Measurements from ENCODE around the gene C19orf25. TPM values are rescaled to one million over a fixed set of nuclear protein-coding genes. Genes with fewer than 3 reads are reported as not detected.

The C19orf25 gene
- total and polyA plus RNA-seq, 2 of the 13 experiments (the other 11 are each of a cell fraction or from before 2014, with no cell fraction given), result 14.2 to 32.4 TPM

GRCh38 chr19:1438035-1438932 is 40.7 kb downstream of the C19orf25 start, which contains the start of gene RPS15 (continued):
- TF ChIP-seq, protein P1, sequence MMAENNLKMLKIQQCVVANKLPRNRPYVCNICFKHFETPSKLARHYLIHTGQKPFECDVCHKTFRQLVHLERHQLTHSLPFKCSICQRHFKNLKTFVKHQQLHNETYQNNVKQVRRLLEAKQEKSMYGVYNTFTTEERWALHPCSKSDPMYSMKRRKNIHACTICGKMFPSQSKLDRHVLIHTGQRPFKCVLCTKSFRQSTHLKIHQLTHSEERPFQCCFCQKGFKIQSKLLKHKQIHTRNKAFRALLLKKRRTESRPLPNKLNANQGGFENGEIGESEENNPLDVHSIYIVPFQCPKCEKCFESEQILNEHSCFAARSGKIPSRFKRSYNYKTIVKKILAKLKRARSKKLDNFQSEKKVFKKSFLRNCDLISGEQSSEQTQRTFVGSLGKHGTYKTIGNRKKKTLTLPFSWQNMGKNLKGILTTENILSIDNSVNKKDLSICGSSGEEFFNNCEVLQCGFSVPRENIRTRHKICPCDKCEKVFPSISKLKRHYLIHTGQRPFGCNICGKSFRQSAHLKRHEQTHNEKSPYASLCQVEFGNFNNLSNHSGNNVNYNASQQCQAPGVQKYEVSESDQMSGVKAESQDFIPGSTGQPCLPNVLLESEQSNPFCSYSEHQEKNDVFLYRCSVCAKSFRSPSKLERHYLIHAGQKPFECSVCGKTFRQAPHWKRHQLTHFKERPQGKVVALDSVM (CRISPR knock-in tag; IDR thresholded peaks at IDR 0.05), result peak; percentile 72
- TF ChIP-seq ZNF878 (CRISPR knock-in tag; IDR thresholded peaks at IDR 0.05) (peak; percentile 36), ETV5 (CRISPR knock-in tag; IDR thresholded peaks at IDR 0.05; ENCODE audit: borderline replicate concordance) (peak; percentile 95), ZNF891 (CRISPR knock-in tag; IDR thresholded peaks at IDR 0.05) (peak; percentile 98), ZNF12 (CRISPR knock-in tag; IDR thresholded peaks at IDR 0.05) (peak; percentile 64), ZNF256 (CRISPR knock-in tag; conservative IDR thresholded peaks at IDR 0.05) (peak; percentile 88; the same call in 1 of the 2 replicates), ZNF816 (CRISPR knock-in tag; IDR thresholded peaks at IDR 0.05; ENCODE audit: borderline replicate concordance) (peak; percentile 62), ZNF570 (CRISPR knock-in tag; IDR thresholded peaks at IDR 0.05; ENCODE audit: borderline replicate concordance) (0 out of 2 replicates have a peak, but pooled peaks have one; percentile 81), ZNF142 (CRISPR knock-in tag; IDR thresholded peaks at IDR 0.05) (peak; percentile 94), ZNF180 (CRISPR knock-in tag; IDR thresholded peaks at IDR 0.05; ENCODE audit: borderline replicate concordance, low read depth) (peak; percentile 93; the same call in 1 of the 2 replicates), TP53 (CRISPR knock-in tag; conservative IDR thresholded peaks at IDR 0.05) (peak; percentile 91; the same call in 1 of the 2 replicates), PCBP1 (IDR thresholded peaks at IDR 0.05; ENCODE audit: borderline replicate concordance, low read depth, low read length) (peak; percentile 43; the same call in 1 of the 2 replicates), TRIM24 (CRISPR knock-in tag; IDR thresholded peaks at IDR 0.05) (no peak), SATB2 (CRISPR knock-in tag; IDR thresholded peaks at IDR 0.05) (peak; percentile 71; the same call in 1 of the 2 replicates)
- TF ChIP-seq, protein P2, sequence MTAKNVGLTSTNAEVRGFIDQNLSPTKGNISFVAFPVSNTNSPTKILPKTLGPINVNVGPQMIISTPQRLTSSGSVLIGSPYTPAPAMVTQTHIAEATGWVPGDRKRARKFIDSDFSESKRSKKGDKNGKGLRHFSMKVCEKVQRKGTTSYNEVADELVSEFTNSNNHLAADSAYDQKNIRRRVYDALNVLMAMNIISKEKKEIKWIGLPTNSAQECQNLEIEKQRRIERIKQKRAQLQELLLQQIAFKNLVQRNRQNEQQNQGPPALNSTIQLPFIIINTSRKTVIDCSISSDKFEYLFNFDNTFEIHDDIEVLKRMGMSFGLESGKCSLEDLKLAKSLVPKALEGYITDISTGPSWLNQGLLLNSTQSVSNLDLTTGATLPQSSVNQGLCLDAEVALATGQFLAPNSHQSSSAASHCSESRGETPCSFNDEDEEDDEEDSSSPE (CRISPR knock-in tag; IDR thresholded peaks at IDR 0.05), result peak; percentile 86
- TF ChIP-seq, protein P3, sequence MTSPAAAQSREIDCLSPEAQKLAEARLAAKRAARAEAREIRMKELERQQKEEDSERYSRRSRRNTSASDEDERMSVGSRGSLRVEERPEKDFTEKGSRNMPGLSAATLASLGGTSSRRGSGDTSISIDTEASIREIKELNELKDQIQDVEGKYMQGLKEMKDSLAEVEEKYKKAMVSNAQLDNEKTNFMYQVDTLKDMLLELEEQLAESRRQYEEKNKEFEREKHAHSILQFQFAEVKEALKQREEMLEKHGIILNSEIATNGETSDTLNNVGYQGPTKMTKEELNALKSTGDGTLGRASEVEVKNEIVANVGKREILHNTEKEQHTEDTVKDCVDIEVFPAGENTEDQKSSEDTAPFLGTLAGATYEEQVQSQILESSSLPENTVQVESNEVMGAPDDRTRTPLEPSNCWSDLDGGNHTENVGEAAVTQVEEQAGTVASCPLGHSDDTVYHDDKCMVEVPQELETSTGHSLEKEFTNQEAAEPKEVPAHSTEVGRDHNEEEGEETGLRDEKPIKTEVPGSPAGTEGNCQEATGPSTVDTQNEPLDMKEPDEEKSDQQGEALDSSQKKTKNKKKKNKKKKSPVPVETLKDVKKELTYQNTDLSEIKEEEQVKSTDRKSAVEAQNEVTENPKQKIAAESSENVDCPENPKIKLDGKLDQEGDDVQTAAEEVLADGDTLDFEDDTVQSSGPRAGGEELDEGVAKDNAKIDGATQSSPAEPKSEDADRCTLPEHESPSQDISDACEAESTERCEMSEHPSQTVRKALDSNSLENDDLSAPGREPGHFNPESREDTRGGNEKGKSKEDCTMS (CRISPR knock-in tag; conservative IDR thresholded peaks at IDR 0.05), result no peak
